ENCODE results near the gene ATF6.
"Not testable (repeated sequence)": the region's sequence is repeated elsewhere in the genome, so short reads cannot be mapped to it uniquely, and the experiment has no call there.

The ATF6 gene, protein sequence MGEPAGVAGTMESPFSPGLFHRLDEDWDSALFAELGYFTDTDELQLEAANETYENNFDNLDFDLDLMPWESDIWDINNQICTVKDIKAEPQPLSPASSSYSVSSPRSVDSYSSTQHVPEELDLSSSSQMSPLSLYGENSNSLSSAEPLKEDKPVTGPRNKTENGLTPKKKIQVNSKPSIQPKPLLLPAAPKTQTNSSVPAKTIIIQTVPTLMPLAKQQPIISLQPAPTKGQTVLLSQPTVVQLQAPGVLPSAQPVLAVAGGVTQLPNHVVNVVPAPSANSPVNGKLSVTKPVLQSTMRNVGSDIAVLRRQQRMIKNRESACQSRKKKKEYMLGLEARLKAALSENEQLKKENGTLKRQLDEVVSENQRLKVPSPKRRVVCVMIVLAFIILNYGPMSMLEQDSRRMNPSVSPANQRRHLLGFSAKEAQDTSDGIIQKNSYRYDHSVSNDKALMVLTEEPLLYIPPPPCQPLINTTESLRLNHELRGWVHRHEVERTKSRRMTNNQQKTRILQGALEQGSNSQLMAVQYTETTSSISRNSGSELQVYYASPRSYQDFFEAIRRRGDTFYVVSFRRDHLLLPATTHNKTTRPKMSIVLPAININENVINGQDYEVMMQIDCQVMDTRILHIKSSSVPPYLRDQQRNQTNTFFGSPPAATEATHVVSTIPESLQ

DNA sequence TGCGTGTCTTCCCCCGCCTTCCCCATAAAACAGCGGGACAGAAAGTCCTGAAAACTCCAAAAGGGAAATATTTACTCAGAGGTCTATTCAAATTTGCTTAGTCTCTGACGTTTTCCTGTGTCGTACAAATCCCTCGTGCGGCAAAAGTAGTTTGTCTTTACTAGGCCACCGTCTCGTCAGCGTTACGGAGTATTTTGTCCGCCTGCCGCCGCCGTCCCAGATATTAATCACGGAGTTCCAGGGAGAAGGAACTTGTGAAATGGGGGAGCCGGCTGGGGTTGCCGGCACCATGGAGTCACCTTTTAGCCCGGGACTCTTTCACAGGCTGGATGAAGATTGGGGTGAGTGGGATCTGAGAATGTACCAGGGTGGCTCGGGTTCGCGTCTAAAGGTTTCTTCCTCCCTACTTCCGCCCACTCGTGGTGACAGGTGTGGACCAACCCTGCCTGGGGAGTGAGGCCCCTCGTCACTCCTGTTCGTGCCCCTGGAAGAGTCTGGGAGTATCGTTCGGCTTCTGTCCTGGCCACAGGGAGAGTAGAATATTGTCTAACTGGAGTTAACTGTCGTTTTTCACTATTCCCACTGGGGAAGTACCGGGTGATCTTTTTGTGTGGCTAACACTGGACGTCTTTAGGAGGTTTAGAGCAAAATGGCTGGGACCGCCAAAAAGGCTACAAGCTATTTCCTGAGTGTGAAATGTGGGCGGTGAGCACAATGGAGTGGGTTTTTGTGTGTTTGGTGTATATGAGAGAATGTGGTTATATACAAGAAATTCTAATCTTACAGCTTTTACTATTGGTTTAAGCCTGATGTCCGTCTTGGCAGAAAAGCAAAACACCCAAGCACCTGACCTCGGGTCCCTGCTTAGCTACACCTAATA lies at the start of gene ATF6:
Gene ATF6 (plus strand): TSS at position 219 of the 880 bp plus-strand sequence. CDS start 41 bp downstream, at position 260.
- DNase-seq (ENCODE audit: low read depth in 2 of 2) = peak; percentile 62 to 69

GRCh38 chr1:161718559-161719324 lies 47.4 kb upstream of the ATF6 start:
- DNase-seq (ENCODE audit: low read depth in 2 of 2) = no peak

DNA sequence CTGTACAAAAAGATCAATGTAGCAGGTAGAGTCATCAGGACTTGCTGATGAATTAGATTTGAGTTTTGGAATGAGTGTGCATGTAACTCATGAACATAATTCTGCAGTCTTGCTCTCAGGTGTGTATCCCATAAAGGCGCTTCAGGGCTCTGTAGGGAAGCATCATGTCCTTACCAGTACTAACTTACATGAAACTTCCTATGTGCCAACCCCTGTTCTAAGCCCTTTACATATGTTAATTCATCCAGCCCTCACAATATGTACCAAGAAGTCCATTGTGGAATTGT lies 46.9 kb upstream of the ATF6 start:
- DNase-seq (ENCODE audit: low read depth in 2 of 2) = no peak

- no peak for DNase-seq (ENCODE audit: low read depth in 2 of 2)
Observed at GRCh38 chr1:161720422-161720821, 45.7 kb upstream of the ATF6 start.

DNA sequence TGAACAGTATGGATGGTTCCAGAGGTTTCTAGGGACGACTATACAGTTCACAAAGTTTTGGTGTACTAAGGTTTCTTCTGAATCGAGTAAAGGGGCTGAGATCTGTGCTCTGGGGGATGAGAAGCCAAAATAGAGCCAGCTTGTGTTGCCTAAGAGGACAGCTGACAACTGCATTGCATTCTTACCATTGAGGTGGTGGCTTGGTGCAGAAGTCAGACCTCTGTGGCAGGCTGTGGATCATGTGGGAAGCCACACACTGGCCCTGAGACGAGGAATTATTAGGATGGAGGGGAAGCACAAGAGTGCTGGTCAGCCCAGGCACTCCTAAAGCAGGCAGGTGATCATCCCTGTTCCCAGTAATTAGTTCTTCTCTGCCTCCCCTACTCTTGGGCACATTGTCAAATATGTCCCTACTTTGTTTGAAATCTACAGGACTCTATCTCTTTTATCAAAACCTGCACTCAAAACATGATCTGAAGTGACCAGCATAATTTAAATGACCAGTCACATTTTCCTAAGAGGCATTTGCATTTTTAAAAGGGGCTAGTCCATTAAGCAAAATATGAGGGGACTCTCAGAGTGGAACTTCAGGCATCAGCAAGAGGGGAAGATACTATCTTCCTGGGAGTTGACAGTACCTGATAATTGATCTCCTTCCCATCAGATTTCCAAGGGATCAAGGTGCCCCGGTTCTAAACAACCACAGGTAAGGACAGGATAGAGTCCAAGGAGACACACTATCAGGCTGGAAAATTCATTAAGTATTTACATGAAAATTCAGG lies 45.0 kb upstream of the ATF6 start, which contains the start of gene FCRLB:
Gene FCRLB (plus strand): TSS at position 589 of the 782 bp plus-strand sequence. CDS start 1,129 bp downstream, outside the sequence.
- DNase-seq (ENCODE audit: low read depth in 2 of 2) = no peak

GRCh38 chr1:161721738-161722343 lies 44.3 kb upstream of the ATF6 start:
- no peak for DNase-seq (ENCODE audit: low read depth in 2 of 2)

- DNase-seq (ENCODE audit: low read depth in 2 of 2) = no peak
Observed at GRCh38 chr1:161722406-161722805, 43.7 kb upstream of the ATF6 start.

- DNase-seq (ENCODE audit: low read depth in 2 of 2) = no peak
Observed at GRCh38 chr1:161723459-161724141, 42.5 kb upstream of the ATF6 start.

DNA sequence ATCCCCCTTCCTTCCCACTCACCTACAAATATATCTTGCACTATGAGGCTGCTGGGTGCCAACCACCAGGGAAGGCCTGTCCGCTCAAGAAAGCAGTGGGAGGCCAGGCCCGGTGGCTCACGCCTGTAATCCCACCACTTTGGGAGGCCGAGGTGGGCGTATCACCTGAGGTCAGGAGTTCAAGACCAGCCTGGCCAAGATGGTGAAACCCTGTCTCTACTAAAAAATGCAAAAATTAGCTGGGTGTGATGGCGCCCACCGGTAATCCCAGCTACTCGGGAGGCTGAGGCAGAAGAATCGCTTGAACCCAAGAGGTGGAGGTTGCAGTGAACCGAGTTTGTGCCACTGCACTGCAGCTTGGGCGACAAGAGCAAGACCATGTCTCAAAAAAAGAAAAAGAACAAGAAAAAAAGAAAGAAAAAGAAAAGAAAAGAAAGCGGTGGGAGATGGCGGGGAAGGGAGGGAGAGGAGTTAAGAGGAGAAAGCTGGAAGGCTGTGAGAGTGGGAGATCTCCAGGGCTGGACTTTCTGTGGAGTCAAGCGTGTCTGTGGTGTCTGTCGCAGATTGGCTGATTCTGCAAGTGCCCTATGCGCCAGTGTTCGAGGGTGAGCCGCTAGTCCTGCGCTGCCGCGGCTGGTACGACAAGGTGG lies 40.7 kb upstream of the ATF6 start:
- DNase-seq (ENCODE audit: low read depth in 2 of 2) = not testable (repeated sequence)

DNA sequence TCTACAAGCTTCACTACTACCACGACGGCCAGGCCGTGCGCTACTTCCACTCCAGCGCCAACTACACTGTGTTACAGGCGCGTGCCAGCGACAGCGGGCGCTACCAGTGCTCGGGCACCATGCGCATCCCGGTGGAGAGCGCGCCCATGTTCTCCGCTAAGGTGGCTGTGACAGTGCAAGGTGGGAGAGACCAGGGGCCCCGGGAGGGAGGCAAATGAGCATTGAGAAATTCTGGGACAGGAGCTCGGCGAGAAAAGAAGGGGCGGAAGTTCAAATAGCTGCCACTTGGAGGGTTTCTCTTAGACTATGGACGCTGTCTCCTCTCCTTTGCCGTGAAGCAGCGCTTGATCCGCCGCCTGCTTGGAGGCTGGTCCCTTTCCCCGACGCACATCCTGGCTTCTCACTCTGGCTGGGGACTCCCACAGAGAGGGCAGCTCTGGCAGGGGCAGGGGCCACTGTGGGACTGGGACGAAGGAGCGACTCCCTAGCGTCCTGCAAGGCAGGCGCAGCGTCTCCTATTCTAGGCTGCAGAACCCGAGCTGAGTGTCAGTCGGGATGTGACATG lies 40.1 kb upstream of the ATF6 start:
- peak in 1 of 2 donors; percentile 16 for DNase-seq (ENCODE audit: low read depth in 2 of 2)

- DNase-seq (ENCODE audit: low read depth in 2 of 2) = peak; percentile 42 to 45
Observed at GRCh38 chr1:161726473-161727255, 39.5 kb upstream of the ATF6 start.

DNA sequence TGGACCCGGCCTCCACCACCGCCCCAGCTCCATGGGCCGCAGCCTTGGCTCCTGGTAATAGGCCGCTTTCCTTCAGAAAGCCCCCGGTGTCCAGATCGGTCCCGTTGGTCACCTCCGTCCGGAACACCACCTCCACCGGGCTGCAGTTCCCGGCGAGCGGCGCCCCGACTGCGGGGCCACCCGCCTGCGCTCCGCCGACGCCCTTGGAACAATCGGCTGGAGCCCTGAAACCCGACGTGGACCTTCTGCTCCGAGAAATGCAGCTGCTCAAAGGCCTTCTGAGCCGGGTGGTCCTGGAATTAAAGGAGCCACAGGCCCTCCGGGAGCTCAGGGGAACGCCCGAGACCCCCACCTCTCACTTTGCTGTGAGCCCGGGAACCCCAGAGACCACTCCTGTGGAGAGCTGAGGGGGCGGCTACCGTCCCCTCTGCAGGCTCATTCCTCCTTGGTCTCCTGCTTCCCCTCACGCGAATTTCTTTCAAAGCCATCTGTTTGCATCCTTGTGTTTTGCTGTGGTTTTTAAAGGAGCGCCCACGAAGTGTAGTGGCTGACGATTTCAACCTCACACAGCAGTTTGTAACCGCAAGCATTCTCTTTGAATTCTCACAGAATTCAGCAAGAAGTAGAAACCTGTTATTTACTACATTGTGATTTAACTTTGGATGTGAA lies 38.7 kb upstream of the ATF6 start:
- no peak for DNase-seq (ENCODE audit: low read depth in 2 of 2)

- DNase-seq (ENCODE audit: low read depth in 2 of 2) = no peak
Observed at GRCh38 chr1:161728376-161729226, 37.5 kb upstream of the ATF6 start.

GRCh38 chr1:161730050-161730564 lies 36.0 kb upstream of the ATF6 start:
- peak in 1 of 2 donors; percentile 34 for DNase-seq (ENCODE audit: low read depth in 2 of 2)

DNA sequence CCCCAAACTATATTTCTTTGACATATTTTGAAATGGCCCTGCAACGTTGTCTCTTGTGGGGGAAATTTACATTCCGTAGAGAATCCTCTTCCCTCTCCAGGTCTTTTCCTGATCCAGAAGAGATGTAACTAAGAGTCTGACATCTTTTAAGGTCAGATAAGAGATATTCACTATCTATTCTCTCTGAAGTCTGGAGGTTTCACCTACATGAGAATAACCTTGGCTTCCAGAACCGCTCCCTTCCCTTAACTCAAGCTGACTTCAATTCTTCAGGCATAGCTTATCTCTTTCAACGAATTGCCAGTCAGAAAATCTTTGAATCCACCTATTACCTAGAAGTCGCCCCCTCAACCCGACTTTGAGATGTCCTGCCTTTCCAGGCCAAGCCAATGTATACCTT lies 34.9 kb upstream of the ATF6 start:
- no peak for DNase-seq (ENCODE audit: low read depth in 2 of 2)

Data from stimulated activated CD8-positive, alpha-beta memory T cell treated with anti-CD3 and anti-CD28 coated beads, Interleukin-2, amount 100 ng/mL, for 48 hours (primary cell).